ENCODE data around the gene GPR132. TPM values are rescaled to one million over a fixed set of nuclear protein-coding genes. Genes with fewer than 3 reads are reported as not detected.

Gene GPR132
- total and polyA plus RNA-seq, 2 donors (not counting 1 experiment from before 2014, with no cell fraction given), result 38.6 to 54.5 TPM

DNA sequence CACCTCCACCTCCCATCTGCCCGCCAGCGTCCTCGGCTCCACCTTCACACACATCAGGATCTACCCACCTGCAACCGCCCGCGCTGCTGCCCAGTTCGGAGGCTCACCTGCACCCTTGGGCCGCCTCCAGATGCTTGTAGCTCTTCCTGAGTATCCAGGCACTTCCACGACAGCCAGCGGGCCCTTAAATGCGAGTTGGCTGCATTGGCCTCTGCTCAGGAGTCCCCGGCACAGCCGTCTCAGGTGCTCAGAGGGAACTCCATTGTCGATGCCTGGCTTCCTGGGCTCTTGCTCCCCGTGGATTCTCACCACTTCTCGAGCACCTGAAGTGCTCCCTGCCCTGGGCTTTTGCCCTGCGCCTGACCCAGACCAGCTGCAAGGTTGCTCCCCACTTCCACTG is 22.4 kb downstream of the GPR132 start:
- no peak overlapping the region for H3K27ac Mint-ChIP-seq
- DNase-seq, result peak; percentile 4
- H3K36me3 ChIP-seq (replicated peaks in 1 of 2; ENCODE audit: control extremely low read depth in 1 of 2, control insufficient read depth in 1 of 2, extremely low read depth in 1 of 2, insufficient read depth in 2 of 2, low read length in 1 of 2), result no peaks in the 10 kb centered on the region
- H3K4me3 ChIP-seq (ENCODE audit: control extremely low read depth in 1 of 5, extremely low read depth in 1 of 5, insufficient read depth in 1 of 5, low read depth in 2 of 5, low read length in 4 of 5), result no peak overlapping the region
- H3K79me2 ChIP-seq (ENCODE audit: control insufficient read depth, insufficient read depth, low read length), result no peaks in the 10 kb centered on the region
- H3K27ac ChIP-seq (ENCODE audit: low read length in 2 of 2), result no peak overlapping the region
- H2AFZ ChIP-seq (ENCODE audit: insufficient read depth, low read depth, low read length, poor library complexity, severe bottlenecking), result no peak overlapping the region
- no peak overlapping the region for H3K4me3 Mint-ChIP-seq
- peaks cover 12% of the 10 kb centered on the region for H4K20me1 ChIP-seq (ENCODE audit: control insufficient read depth, insufficient read depth, low read length, poor library complexity, severe bottlenecking)
- ChIA-PET POLR2A (no interaction called here), CTCF (interaction anchor here (0.6 to 9.8 kb wide), 11 partner anchors 17 to 1393 kb away, joined by 3 to 132 read pairs (median 5); no protein-coding TSS in a partner anchor)
- 95% methylated on average over 17 of the region's 17 CpGs for WGBS (ENCODE audit: insufficient coverage)
- H3K27me3 Mint-ChIP-seq, result no peaks in the 10 kb centered on the region
- no peaks in the 10 kb centered on the region for H3K9me3 Mint-ChIP-seq (ENCODE audit: insufficient read depth)
- no peaks in the 10 kb centered on the region for H3K9me3 ChIP-seq (ENCODE audit: control extremely low read depth in 1 of 3, control insufficient read depth in 2 of 3, insufficient read depth in 1 of 3, low read length in 2 of 3)
- H3K4me2 ChIP-seq (replicated peaks; ENCODE audit: low read depth, low read length, poor library complexity, severe bottlenecking), result no peak overlapping the region
- no peak overlapping the region for H3K9ac ChIP-seq (ENCODE audit: low read length)
- intact Hi-C loops (cut with micrococcal nuclease), result no loop called here
- H3K4me1 ChIP-seq (ENCODE audit: control insufficient read depth in 2 of 2, insufficient read depth in 2 of 2, low read length in 2 of 2), result peaks cover 5 to 16% of the 10 kb centered on the region in 2 donors
- no peak for ATAC-seq (ENCODE audit: low read depth)
- H3K4me1 Mint-ChIP-seq, result peaks cover 7% of the 10 kb centered on the region
- no peak for TF ChIP-seq EZH2 (IDR thresholded peaks at IDR 0.05; ENCODE audit: borderline replicate concordance, insufficient read depth, low read depth, low read length, poor library complexity, severe bottlenecking)
- TF ChIP-seq, protein P1, sequence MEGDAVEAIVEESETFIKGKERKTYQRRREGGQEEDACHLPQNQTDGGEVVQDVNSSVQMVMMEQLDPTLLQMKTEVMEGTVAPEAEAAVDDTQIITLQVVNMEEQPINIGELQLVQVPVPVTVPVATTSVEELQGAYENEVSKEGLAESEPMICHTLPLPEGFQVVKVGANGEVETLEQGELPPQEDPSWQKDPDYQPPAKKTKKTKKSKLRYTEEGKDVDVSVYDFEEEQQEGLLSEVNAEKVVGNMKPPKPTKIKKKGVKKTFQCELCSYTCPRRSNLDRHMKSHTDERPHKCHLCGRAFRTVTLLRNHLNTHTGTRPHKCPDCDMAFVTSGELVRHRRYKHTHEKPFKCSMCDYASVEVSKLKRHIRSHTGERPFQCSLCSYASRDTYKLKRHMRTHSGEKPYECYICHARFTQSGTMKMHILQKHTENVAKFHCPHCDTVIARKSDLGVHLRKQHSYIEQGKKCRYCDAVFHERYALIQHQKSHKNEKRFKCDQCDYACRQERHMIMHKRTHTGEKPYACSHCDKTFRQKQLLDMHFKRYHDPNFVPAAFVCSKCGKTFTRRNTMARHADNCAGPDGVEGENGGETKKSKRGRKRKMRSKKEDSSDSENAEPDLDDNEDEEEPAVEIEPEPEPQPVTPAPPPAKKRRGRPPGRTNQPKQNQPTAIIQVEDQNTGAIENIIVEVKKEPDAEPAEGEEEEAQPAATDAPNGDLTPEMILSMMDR (IDR thresholded peaks at IDR 0.05), result no peak
- H3K27me3 ChIP-seq (replicated peaks in 1 of 4; ENCODE audit: control extremely low read depth in 1 of 4, control insufficient read depth in 3 of 4, insufficient read depth in 4 of 4, low read length in 3 of 4), result peaks cover 0 to 9% (median 0%) of the 10 kb centered on the region in 4 experiments

DNA sequence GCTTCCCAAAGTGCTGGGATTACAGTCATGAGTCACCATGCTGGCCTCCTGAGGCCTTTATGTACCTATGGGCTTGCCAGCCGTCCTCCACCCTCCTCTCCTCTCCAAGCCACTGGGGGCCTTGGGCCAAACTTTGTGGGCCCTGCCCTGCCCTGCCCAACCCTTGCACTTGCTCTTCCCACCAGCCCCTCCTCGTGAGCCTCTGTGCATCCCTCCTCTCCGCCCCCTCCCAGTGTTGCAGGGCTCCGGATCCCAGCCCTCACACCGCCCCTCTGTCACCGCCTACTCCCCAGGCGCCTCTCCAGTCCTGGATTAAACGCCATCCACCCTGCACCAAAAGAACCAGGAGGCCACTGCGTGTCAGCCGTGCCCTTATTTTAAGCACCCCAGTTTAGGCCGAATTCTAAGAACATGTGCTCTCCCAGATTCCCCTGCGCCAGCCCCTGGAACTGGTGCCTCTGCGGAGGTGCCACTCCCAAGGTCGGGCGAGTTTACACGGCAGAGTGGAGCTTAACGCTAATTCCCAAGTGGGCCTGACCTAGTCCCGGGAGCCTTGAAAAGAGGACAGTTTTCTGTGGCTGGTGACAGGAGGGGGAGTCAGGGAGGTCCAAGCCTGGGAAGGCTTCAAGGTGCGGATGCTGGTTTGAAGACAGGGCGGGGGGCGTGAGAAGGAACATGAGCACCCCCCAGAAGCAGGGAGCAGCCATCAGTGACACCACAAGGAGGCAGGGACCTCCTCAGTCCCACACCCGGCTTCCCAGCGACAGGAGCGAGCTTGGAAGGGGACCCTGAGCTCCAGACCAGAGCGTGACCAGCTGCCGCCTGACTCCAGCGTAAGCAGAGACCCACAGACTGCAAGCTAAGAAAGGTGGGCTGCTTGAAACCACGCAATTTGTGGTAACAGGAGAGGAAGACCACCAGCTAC is 23.1 kb downstream of the GPR132 start:
- 92% methylated on average over 27 of the region's 28 CpGs for WGBS (ENCODE audit: insufficient coverage)
- Mint-ChIP-seq H3K27me3 (no peaks in the 10 kb centered on the region), H3K4me1 (peaks cover 6% of the 10 kb centered on the region), H3K4me3 (no peak overlapping the region), H3K27ac (no peak overlapping the region), H3K9me3 (ENCODE audit: insufficient read depth) (no peaks in the 10 kb centered on the region)
- Histone ChIP-seq H3K27ac (ENCODE audit: low read length in 2 of 2) (no peak overlapping the region), H3K4me2 (replicated peaks; ENCODE audit: low read depth, low read length, poor library complexity, severe bottlenecking) (no peak overlapping the region), H2AFZ (ENCODE audit: insufficient read depth, low read depth, low read length, poor library complexity, severe bottlenecking) (no peak overlapping the region), H3K79me2 (ENCODE audit: control insufficient read depth, insufficient read depth, low read length) (no peaks in the 10 kb centered on the region), H3K4me3 (ENCODE audit: control extremely low read depth in 1 of 5, extremely low read depth in 1 of 5, insufficient read depth in 1 of 5, low read depth in 2 of 5, low read length in 4 of 5) (no peak overlapping the region), H3K9me3 (ENCODE audit: control extremely low read depth in 1 of 3, control insufficient read depth in 2 of 3, insufficient read depth in 1 of 3, low read length in 2 of 3) (no peaks in the 10 kb centered on the region), H3K36me3 (replicated peaks in 1 of 2; ENCODE audit: control extremely low read depth in 1 of 2, control insufficient read depth in 1 of 2, extremely low read depth in 1 of 2, insufficient read depth in 2 of 2, low read length in 1 of 2) (no peaks in the 10 kb centered on the region), H3K27me3 (replicated peaks in 1 of 4; ENCODE audit: control extremely low read depth in 1 of 4, control insufficient read depth in 3 of 4, insufficient read depth in 4 of 4, low read length in 3 of 4) (peaks cover 0 to 9% (median 0%) of the 10 kb centered on the region in 4 experiments), H4K20me1 (ENCODE audit: control insufficient read depth, insufficient read depth, low read length, poor library complexity, severe bottlenecking) (peaks cover 4% of the 10 kb centered on the region), H3K9ac (ENCODE audit: low read length) (no peak overlapping the region), H3K4me1 (ENCODE audit: control insufficient read depth in 2 of 2, insufficient read depth in 2 of 2, low read length in 2 of 2) (peaks cover 5 to 10% of the 10 kb centered on the region in 2 donors)
- TF ChIP-seq, protein P1 (IDR thresholded peaks at IDR 0.05), result no peak
- TF ChIP-seq EZH2 (IDR thresholded peaks at IDR 0.05; ENCODE audit: borderline replicate concordance, insufficient read depth, low read depth, low read length, poor library complexity, severe bottlenecking), result no peak
- ATAC-seq (ENCODE audit: low read depth), result no peak
- CTCF ChIA-PET, result interaction anchor here (0.6 to 9.8 kb wide), 11 partner anchors 16 to 1394 kb away, joined by 3 to 132 read pairs (median 3); partner anchors contain the start of gene GPR132
- DNase-seq, result peak; percentile 8
- intact Hi-C loops (cut with micrococcal nuclease), result no loop called here
- POLR2A ChIA-PET, result no interaction called here
